ENCODE measurements around the gene GALNT5. TPM values are rescaled to one million over a fixed set of nuclear protein-coding genes. Genes with fewer than 3 reads are reported as not detected.

The GALNT5 gene
- total and polyA plus RNA-seq, 10 of the 15 experiments (the other 5 are each of a cell fraction or from before 2014, with no cell fraction given): under 0.01 to 0.25 (median 0.03) TPM; not detected in 4

- Histone ChIP-seq H2AFZ (ENCODE audit: control insufficient read depth, low read depth, low read length) (no peak overlapping the region), H3K27me3 (replicated peaks in 1 of 2; ENCODE audit: control insufficient read depth in 2 of 2, insufficient read depth in 2 of 2, low read length in 1 of 2) (no peaks in the 10 kb centered on the region; a peak in 1 of 4 replicates), H3K79me2 (ENCODE audit: control insufficient read depth, insufficient read depth, low read length) (no peaks in the 10 kb centered on the region), H3K27ac (ENCODE audit: control insufficient read depth, insufficient read depth) (no peak overlapping the region), H3K4me1 (ENCODE audit: control insufficient read depth, insufficient read depth, low read length) (no peaks in the 10 kb centered on the region), H3K36me3 (ENCODE audit: control insufficient read depth in 2 of 2, insufficient read depth in 2 of 2, low read length in 1 of 2) (no peaks in the 10 kb centered on the region), H3K4me3 (no peak overlapping the region), H4K20me1 (ENCODE audit: control insufficient read depth, insufficient read depth) (no peaks in the 10 kb centered on the region), H3K9me3 (replicated peaks; ENCODE audit: control insufficient read depth, insufficient read depth, low read length) (no peaks in the 10 kb centered on the region), H3K4me2 (ENCODE audit: control insufficient read depth, insufficient read depth) (no peak overlapping the region), H3K9ac (ENCODE audit: control insufficient read depth, insufficient read depth, low read length) (no peak overlapping the region)
- CTCF ChIA-PET: interaction anchor here (1.2 kb wide), 1 partner anchor 32 kb away, joined by 3 read pairs; no protein-coding TSS in a partner anchor
- FAIRE-seq (no peak), DNase-seq (ENCODE audit: low read depth, low spot score) (no peak), ATAC-seq (no peak)
- no peak for TF ChIP-seq MTA3 (IDR thresholded peaks at IDR 0.05; ENCODE audit: borderline replicate concordance, low read length)
- TF ChIP-seq NR2C2 (IDR thresholded peaks at IDR 0.05; ENCODE audit: borderline replicate concordance, control insufficient read depth, insufficient read length, low read depth): no peak
- TF ChIP-seq RCOR1 (conservative IDR thresholded peaks at IDR 0.05; ENCODE audit: low read depth, low read length): no peak
- TF ChIP-seq DPF2 (IDR thresholded peaks at IDR 0.05): no peak
- no peak for TF ChIP-seq BHLHE40 (IDR thresholded peaks at IDR 0.05; ENCODE audit: borderline replicate concordance in 1 of 2, low read depth in 2 of 2, low read length in 1 of 2)
- no peak for TF ChIP-seq ZZZ3 (IDR thresholded peaks at IDR 0.05; ENCODE audit: control insufficient read depth, insufficient read length, low read depth)
- no peak for TF ChIP-seq SIX5 (IDR thresholded peaks at IDR 0.05; ENCODE audit: low read depth, low read length, severe bottlenecking)
- no peak for TF ChIP-seq IKZF2 (IDR thresholded peaks at IDR 0.05)
- TF ChIP-seq CUX1 (IDR thresholded peaks at IDR 0.05; ENCODE audit: insufficient replicate concordance, low read depth, low read length): no peak
- TF ChIP-seq FOS (IDR thresholded peaks at IDR 0.05; ENCODE audit: borderline replicate concordance, extremely low read depth, insufficient read length): no peak
- TF ChIP-seq EED (IDR thresholded peaks at IDR 0.05; ENCODE audit: low read depth): no peak
- intact Hi-C loops (cut with micrococcal nuclease; ENCODE audit: unreplicated experiment): no loop called here
- no TSS peak for BruUV-seq (replicated peaks)
- SMC1A ChIA-PET (ENCODE audit: uncharacterized antibody, unreplicated experiment): interaction anchor here (1.4 kb wide), 1 partner anchor 85 kb away, joined by 3 read pairs; no protein-coding TSS in a partner anchor
- in situ Hi-C loops (cut with MboI): no loop called here
- RAD21 ChIA-PET (ENCODE audit: unreplicated experiment): no interaction called here
- WGBS (ENCODE audit: insufficient coverage, insufficient replicate concordance, low lambda C conversion rate, missing lambda C conversion rate): 19% methylated on average over 2 of the region's 2 CpGs
- POLR2A ChIA-PET: no interaction called here
Measured at GRCh38 chr2:157217409-157217808, 40.1 kb upstream of the GALNT5 start.

Measured in GM12878 (cell line).